Measurements from ENCODE around the gene DUSP15.

DNA sequence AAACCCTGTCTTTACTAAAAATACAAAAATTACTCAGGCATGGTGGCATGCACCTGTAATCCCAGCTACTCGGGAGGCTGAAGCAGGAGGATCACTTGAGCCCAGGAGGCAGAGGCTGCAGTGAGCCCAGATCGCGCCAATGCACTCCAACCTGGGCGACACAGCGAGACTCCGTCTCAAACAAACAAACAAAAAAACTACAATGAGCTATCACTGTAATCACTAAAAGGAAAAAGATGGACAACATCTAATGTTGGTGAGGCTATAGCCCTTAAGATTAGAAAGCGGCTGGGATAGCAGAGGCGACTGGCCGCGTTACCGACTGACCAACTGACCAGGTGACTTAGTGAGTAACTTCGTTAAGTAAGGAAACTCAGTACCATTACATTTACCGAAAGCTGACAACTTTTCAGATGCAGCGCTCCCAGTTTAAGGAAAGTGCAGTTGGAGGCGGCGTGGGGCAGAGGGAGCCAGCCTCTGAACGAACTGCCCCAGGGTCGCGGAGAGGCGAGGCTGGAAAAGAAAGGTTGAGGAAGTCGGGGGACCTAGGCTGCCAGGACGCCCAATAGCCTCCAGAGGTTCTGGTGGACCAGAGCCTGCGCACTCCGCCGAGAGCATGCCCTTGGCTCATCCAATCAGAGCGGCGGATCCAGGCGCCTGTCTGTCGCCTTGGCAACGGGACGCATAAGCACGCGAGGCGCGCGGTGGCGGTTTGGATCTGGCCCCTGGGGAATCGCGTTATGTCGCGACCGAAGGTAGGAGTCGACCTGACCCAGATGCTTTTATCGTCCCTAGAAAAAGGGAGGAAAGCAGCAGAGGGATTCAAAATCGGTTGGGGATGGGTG lies 9.0 kb upstream of the DUSP15 start:
- TF ChIP-seq ARNTL (CRISPR knock-in tag; IDR thresholded peaks at IDR 0.05; ENCODE audit: borderline replicate concordance, low read depth) (no peak), RARB (CRISPR knock-in tag; IDR thresholded peaks at IDR 0.05) (no peak), PATZ1 (CRISPR knock-in tag; IDR thresholded peaks at IDR 0.05; ENCODE audit: borderline replicate concordance) (no peak), ZFP30 (CRISPR knock-in tag; IDR thresholded peaks at IDR 0.05) (no peak), ESRRG (CRISPR knock-in tag; IDR thresholded peaks at IDR 0.05) (no peak), CREB5 (CRISPR knock-in tag; IDR thresholded peaks at IDR 0.05; ENCODE audit: low read depth) (no peak), BACH2 (CRISPR knock-in tag; IDR thresholded peaks at IDR 0.05; ENCODE audit: borderline replicate concordance) (no peak), ZNF565 (CRISPR knock-in tag; conservative IDR thresholded peaks at IDR 0.05; ENCODE audit: low read depth) (no peak), ZNF70 (CRISPR knock-in tag; IDR thresholded peaks at IDR 0.05) (no peak)
- TF ChIP-seq, protein P1, sequence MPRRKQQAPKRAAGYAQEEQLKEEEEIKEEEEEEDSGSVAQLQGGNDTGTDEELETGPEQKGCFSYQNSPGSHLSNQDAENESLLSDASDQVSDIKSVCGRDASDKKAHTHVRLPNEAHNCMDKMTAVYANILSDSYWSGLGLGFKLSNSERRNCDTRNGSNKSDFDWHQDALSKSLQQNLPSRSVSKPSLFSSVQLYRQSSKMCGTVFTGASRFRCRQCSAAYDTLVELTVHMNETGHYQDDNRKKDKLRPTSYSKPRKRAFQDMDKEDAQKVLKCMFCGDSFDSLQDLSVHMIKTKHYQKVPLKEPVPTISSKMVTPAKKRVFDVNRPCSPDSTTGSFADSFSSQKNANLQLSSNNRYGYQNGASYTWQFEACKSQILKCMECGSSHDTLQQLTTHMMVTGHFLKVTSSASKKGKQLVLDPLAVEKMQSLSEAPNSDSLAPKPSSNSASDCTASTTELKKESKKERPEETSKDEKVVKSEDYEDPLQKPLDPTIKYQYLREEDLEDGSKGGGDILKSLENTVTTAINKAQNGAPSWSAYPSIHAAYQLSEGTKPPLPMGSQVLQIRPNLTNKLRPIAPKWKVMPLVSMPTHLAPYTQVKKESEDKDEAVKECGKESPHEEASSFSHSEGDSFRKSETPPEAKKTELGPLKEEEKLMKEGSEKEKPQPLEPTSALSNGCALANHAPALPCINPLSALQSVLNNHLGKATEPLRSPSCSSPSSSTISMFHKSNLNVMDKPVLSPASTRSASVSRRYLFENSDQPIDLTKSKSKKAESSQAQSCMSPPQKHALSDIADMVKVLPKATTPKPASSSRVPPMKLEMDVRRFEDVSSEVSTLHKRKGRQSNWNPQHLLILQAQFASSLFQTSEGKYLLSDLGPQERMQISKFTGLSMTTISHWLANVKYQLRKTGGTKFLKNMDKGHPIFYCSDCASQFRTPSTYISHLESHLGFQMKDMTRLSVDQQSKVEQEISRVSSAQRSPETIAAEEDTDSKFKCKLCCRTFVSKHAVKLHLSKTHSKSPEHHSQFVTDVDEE (CRISPR knock-in tag; IDR thresholded peaks at IDR 0.05): no peak
- TF ChIP-seq, protein P2, sequence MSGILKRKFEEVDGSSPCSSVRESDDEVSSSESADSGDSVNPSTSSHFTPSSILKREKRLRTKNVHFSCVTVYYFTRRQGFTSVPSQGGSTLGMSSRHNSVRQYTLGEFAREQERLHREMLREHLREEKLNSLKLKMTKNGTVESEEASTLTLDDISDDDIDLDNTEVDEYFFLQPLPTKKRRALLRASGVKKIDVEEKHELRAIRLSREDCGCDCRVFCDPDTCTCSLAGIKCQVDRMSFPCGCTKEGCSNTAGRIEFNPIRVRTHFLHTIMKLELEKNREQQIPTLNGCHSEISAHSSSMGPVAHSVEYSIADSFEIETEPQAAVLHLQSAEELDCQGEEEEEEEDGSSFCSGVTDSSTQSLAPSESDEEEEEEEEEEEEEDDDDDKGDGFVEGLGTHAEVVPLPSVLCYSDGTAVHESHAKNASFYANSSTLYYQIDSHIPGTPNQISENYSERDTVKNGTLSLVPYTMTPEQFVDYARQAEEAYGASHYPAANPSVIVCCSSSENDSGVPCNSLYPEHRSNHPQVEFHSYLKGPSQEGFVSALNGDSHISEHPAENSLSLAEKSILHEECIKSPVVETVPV (CRISPR knock-in tag; IDR thresholded peaks at IDR 0.05): no peak

Measured in SK-N-SH treated with all-trans-retinoic acid at 6 μM for 48 hours (cell line).